GM21737 (cell line): Measurements from ENCODE around the gene MPL.

Experiments
- ATAC-seq: cut with Tn5 transposase; IDR thresholded peaks from one replicate; pipeline ENCODE4 v1.9.1; 2021; ENCODE audit warnings: mild to moderate bottlenecking, moderate library complexity; ENCODE audit not compliant: unreplicated experiment

The MPL gene

DNA sequence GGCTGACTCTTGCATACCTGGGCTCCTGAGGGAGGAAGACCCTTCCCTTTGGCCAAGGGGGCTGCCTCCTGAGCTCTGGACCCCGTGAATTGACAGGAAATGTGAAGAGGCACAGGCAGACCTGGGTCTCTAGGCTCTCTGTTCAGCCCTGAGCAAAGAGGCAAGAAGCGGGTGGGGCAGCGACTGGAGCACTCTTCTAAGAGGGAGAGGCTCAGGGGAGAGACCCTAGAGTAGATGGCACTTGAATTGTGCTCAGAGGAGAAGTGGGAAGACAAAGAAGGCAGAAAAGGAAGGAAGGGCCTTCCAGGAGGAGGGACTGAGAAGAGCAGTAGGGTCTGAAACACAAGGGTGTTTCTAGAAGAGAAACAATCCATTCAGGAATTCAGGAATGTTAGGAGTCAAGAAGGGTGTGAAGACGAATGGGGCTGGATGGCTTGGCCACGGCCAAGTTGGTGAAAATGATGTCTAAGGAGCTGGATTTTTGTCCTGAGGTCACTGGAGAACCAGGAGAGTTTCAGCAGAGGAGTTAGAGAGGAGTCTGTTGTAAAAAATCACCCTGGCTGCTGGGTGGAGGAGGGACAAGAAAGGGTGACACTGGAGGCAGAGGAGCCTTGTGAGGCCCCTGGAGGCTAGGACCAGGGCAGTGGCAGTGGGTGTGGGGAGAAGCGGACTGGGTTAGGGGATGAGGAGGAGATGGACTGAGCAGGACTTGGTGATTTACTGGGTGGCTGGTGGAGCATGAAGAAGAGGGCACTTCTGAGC lies 31.5 kb upstream of the MPL start:
- ATAC-seq = no peak

DNA sequence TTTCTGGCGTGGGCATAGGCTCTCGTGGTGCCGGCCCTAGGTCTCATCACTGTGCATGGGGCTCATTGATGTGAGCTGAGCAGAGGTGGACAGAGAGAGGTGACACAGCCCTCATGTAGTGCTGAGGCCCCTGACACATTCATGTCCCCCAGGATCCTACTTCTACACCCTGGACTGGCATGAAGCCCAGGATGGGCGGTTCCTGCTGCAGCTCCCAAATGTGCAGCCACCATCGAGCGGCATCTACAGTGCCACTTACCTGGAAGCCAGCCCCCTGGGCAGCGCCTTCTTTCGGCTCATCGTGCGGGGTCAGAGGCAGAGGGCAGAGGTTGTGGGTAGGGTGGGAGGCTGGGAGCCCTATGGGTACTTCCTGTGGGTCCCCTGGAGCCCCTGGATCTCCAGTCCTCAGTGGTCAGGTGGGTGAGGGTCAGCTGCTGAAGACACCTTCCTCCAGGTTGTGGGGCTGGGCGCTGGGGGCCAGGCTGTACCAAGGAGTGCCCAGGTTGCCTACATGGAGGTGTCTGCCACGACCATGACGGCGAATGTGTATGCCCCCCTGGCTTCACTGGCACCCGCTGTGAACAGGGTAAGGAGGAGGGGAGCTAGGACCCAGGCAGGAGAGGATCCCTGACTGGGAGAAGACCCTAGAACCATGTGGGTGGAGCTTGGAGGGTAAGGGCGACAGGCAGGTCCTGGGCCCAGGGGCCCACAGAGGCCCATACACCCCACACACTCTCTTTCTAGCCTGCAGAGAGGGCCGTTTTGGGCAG lies 30.7 kb upstream of the MPL start:
- no peak for ATAC-seq

DNA sequence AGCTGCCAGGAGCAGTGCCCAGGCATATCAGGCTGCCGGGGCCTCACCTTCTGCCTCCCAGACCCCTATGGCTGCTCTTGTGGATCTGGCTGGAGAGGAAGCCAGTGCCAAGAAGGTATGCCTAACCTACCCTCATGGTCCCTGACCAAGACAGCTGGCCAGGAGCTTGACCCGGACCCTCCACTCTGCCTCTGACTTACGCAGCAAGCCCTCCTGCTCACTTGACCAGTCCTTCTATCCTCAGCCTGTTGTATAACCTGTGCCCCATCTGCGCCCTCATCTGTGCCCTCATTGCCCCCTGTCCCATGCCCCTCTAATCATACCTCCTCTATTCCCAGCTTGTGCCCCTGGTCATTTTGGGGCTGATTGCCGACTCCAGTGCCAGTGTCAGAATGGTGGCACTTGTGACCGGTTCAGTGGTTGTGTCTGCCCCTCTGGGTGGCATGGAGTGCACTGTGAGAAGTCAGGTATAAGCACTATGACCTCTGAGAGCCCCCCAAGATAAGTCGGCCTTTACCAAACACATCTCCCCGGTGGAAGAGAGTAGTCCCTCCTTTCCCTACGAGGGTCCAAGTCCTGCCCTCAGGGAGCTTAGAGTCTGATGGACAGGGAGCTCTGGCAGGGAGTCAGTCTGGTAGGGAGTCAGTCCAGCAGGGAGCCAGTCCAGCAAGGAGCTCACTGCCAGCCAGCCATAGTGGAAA lies 30.0 kb upstream of the MPL start:
- no peak for ATAC-seq

DNA sequence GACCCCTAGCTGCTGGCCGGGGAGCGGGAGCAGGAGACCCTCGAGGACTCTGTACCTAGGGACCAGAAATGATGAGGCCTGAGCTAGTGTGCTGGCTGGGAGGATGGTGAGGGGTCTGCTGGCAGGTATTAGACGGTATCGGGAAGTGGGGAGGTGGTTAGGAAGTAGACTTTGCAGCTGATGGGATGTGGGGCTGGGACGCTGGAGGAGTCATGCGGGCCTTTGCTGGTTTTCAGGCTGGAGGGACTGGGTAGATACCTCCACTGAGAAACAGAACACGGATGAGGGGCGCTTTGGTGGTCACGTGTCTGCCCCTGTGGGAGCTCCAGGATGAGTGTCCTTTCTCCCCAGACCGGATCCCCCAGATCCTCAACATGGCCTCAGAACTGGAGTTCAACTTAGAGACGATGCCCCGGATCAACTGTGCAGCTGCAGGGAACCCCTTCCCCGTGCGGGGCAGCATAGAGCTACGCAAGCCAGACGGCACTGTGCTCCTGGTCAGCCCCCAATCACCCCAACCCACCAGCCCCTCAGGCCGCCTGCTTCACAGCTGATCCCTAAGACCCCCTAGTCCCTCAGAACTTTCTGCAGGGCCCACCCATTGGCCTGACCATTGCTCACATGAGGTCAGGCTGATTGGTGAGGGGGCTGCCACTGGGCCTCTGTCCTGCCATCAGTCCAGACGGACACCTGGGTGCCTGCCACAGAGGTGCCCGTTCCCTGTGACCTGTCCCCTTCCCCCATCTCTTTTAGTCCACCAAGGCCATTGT lies 28.8 kb upstream of the MPL start:
- no peak for ATAC-seq

DNA sequence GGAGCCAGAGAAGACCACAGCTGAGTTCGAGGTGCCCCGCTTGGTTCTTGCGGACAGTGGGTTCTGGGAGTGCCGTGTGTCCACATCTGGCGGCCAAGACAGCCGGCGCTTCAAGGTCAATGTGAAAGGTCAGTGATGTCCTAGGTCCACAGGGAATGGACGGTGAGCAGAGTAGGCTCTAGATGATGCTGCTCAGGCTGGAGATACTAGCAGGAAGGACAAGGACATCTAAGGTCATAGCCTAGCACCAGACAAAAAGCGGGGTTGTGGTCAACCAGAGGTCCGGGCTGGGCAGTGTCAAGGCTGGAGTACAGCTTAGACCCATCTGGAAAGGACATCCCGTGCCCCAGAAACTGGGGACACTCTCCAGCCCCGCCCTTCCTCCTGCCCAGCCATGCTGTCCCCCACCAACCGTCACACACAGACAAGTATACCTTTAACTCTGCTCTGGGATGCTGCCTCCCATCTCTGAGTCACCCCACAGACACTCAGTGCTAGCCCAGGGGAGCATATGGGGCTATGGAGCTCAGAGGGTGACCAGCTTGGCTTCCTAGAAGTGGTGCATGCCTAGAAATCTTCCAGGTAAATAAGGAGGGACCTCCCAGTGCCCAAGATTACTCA lies 28.1 kb upstream of the MPL start:
- ATAC-seq = no peak

DNA sequence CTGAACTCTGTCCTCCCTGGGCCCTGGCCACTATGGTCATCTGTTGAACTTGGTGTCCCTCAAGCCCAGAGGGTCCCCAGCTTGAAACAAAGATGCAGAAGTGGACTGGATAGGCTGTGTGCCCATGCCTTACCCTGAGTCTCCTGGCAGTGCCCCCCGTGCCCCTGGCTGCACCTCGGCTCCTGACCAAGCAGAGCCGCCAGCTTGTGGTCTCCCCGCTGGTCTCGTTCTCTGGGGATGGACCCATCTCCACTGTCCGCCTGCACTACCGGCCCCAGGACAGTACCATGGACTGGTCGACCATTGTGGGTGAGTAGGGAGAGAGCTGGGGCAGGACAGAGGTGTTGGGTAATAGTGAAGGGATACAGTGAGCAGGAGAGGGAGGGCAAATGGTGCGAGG lies 26.1 kb upstream of the MPL start:
- no peak for ATAC-seq

DNA sequence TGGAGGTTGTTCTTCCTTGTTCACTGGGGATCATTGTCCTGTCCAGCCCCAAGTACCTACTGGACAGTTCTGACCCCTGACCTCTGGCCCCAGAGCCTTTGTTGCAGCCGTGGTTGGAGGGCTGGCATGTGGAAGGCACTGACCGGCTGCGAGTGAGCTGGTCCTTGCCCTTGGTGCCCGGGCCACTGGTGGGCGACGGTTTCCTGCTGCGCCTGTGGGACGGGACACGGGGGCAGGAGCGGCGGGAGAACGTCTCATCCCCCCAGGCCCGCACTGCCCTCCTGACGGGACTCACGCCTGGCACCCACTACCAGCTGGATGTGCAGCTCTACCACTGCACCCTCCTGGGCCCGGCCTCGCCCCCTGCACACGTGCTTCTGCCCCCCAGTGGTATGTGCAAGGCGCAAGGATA lies 25.4 kb upstream of the MPL start:
- ATAC-seq = no peak

DNA sequence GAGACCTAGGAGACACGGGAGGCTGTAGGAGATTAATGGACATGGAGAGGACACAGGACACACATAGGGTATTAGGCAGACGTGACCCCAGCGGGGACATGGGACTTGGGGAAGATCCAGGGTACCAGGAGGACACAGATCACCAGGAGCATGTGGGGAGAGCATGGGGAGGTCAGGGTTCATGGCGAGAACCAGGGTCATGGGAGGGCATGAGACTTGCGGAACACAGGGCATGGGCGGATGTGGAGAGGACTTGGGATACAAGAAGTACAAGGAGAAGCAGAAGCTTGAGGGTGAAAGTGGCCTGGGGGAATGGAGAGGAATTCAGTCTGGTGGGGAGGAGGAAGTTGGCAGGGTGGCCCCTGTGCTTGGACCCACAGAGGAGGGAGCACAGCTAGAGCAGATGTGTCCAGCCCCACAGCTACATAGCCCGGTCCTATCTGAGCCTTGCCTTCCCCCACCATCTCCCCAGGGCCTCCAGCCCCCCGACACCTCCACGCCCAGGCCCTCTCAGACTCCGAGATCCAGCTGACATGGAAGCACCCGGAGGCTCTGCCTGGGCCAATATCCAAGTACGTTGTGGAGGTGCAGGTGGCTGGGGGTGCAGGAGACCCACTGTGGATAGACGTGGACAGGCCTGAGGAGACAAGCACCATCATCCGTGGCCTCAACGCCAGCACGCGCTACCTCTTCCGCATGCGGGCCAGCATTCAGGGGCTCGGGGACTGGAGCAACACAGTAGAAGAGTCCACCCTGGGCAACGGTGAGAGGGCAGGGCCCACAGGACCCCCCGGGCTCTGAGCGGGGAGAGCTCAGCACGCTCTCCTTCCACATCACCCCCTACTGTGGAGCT lies 24.7 kb upstream of the MPL start:
- no peak for ATAC-seq

DNA sequence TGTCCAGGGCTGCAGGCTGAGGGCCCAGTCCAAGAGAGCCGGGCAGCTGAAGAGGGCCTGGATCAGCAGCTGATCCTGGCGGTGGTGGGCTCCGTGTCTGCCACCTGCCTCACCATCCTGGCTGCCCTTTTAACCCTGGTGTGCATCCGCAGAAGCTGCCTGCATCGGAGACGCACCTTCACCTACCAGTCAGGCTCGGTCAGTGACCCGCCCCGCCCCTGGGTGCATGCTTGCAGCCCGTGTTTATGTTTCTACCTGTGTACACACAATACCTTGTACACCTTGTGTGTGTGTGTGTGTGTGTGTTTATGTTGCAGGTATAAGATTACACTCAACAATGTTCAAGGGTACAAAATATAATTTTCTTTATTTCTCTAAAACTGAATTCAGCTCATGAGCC lies 23.8 kb upstream of the MPL start:
- ATAC-seq = no peak

DNA sequence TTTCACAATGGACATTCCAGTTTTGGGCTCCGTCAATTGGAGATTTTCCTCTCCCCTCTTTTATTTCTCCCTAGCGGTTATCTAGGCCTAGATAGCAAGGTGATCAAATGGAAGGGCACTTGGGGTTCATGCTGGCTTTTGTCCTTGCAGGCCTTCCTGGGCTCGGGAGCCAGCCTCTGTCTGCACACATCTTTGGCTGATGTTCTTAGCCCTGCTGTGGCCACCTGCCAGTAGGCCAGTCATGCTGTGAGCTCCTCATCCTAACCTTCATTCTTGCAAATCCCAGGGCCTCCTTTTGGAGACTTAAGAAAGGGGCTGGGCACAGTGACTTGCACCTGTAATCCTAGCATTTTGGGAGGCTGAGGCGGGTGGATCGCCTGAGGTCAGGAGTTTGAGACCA lies 23.4 kb upstream of the MPL start:
- no peak for ATAC-seq

DNA sequence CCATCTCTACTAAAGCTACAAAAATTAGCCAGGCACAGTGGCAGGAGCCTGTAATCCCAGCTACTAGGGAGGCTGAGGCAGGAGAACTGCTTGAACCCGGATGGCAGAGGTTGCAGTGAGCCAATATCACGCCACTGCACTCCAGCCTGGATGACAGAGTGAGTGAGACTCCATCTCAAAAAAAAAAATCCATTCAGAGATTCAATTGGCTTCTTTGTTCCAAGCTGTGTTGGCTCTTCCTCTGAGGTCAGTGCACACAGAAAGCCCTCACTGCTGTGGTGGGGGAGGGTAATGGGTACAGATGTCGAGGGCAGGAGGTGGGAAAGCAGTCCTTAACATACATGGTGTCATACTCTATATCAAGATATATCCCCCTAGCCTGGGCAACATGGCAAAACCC lies 22.1 kb upstream of the MPL start:
- no peak for ATAC-seq

DNA sequence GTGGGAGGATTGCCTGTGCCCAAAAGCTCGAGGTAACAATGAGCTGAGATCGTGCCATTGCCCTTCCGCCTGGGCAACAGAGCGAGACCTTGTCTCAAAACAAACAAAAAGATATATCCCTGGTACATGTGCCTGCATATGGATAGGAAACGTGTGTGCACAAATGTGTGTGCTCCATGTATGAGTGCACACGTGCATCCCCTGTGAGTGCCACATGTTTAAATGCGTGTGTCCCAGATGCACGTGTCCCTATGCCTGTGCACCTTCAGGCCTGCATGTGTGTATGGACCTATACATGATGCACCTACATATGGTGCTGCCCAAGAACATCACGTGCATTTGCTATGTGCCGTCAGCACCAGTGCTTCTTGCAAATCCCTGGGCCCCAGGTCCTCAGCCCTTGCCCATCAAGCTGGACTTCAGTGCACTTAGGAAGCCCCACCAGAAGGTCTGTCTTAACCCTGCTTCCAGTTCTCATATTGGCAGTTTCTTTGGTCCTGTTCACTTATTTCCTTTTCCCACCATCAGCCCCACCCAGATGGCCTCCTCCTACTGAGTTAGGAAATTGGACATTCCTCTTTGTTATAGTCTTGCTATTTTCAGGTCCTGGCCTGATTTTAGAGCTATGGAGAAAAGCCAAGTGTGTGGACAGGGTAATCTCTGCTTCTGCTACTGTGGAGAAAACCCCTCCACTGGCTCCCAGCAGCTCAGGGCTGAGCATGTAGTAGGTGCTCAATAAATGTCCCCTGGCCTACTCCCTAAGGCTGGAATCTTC lies 21.5 kb upstream of the MPL start:
- no peak for ATAC-seq

DNA sequence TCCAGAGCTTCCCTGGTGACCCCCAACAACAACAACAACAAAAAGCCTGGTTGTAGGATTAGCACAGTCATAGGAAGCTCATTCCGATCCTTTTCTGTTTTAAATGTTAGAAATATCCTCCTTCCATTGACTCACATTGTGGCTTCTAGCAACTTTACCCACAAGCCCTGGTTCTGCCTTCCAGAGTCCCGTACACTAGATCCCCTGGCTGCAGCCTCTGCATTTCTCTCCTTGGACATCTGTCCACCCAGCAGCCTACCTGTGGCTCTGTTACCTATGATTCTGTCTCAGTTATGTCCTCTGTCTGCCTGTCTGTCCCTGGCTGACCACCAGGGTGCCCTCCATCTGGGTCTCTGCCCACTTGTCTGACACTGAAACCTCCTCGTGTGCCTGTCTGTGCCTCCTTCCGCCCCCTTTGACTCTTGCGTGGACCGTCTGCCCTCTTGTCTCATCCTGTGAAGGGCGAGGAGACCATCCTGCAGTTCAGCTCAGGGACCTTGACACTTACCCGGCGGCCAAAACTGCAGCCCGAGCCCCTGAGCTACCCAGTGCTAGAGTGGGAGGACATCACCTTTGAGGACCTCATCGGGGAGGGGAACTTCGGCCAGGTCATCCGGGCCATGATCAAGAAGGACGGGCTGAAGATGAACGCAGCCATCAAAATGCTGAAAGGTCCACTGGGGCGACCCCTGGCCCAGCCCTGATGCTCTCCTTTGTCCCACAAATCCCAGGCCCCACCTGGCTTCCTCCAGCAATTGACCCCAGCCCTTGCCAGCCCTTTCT lies 20.7 kb upstream of the MPL start:
- ATAC-seq = no peak

DNA sequence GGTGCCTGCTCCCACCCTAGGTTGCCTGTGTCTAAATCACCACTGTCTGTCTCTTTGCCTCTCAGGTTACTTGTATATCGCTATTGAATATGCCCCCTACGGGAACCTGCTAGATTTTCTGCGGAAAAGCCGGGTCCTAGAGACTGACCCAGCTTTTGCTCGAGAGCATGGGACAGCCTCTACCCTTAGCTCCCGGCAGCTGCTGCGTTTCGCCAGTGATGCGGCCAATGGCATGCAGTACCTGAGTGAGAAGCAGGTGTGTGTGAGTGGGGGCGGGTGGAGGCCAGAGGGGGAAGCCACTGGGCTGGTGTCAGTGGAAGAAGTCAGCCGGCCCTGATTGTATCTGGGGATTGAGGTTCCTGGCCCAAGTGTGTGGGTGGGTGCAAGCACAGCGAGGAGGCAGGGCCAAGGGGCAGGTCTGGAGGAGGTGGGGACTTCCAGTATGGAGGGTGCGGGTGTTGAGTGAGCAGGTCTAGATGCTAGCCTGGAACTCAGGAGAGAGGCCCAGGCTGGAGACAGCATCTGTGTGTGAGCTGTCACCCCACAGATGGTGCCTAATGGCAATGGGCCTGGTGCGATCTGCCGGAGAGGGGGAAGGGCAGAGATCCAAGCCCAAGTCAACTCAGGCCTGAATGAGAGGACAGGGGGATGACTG lies 19.7 kb upstream of the MPL start:
- ATAC-seq = no peak

DNA sequence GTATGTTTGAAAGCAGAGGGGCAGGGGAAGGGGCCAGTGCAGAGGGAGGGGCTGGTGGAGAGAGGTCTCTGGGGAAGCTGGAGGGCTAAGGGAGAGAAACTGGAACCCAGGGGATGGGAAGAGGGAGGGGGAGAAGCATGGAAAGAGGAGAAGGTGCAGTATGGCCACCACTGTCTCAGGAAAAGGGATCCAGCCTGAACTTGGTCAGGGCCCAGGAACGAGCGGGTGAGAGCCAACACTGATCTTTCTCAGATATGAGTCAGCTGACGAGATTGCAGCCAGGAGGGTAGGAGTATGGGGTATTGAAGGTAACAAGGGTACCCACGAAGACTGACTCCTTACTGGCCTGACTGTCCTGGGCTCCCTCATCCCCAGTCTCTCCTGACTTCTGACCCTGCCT lies 18.8 kb upstream of the MPL start:
- no peak for ATAC-seq

DNA sequence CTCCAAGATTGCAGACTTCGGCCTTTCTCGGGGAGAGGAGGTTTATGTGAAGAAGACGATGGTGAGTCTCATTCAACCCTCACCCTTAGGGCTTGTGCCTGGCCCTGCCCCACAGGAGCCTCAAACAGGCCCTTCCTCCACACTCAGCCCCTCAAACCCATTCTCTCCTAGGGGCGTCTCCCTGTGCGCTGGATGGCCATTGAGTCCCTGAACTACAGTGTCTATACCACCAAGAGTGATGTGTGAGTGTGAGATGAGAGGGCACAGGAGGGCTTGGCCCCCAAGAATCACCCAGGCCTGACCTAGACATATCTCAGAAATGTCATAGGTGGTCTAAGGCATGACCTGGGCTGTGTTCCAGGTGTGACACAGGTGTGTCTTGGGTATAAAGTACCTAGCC lies 18.3 kb upstream of the MPL start:
- no peak for ATAC-seq

DNA sequence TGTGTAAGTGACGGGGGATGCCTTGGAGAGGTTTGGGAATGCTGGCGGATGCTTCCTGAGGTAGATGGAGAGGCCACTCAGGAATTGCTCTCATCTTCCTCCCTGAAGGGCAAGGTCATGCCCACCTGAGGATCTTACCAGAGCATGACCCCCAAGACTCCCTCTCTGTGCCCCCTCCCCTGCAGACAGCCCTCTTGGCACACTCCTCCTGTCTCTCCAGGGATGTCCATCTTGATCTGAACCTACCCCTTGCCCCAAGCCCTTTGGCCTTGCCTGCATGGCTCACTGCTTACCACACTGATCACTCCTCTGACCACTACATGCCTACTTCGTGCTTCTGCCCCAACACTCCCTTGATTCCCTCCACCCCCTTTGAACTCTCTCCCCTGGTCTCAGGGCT lies 17.9 kb upstream of the MPL start:
- ATAC-seq = no peak
